ENCODE results near the gene B3GAT1. TPM values are rescaled to one million over a fixed set of nuclear protein-coding genes. Genes with fewer than 3 reads are reported as not detected.
"Not testable (repeated sequence)": the region's sequence is repeated elsewhere in the genome, so short reads cannot be mapped to it uniquely, and the experiment has no call there.

The B3GAT1 gene
- 4.8 TPM for polyA plus RNA-seq (ENCODE audit: insufficient read length)
- long read RNA-seq, donor 1 = 0 reads
- long read RNA-seq, donor 2 = 0 reads
- long read RNA-seq, donor 3 = 0 reads
- long read RNA-seq, donor 4 = 0 reads
- long read RNA-seq, donor 5 = 0 reads
- long read RNA-seq, donor 6 = 0 reads
- long read RNA-seq, donor 7, full-length matches to known transcripts = 2 of 2 reads
- long read RNA-seq, donor 7, partial matches to known transcripts = 0 of 2 reads
- long read RNA-seq, donor 7, other reads (novel, unspliced or antisense) = 0 of 2 reads
- long read RNA-seq, donor 8, full-length matches to known transcripts = 1 of 1 reads
- long read RNA-seq, donor 8, partial matches to known transcripts = 0 of 1 reads
- long read RNA-seq, donor 8, other reads (novel, unspliced or antisense) = 0 of 1 reads

- DNase-seq = peak; percentile 50
Observed at GRCh38 chr11:134412203-134413042, at the start of gene B3GAT1. Gene B3GAT1, minus strand, starts transcription at chr11:134412242. Its CDS starts 24,583 bp downstream, at chr11:134387659.

GRCh38 chr11:134461621-134462020, 49.6 kb upstream of the B3GAT1 start:
- no peak for DNase-seq

- DNase-seq = no peak
Observed at GRCh38 chr11:134460881-134461280, 48.8 kb upstream of the B3GAT1 start.

- no peak for DNase-seq
Observed at GRCh38 chr11:134460062-134460561, 48.1 kb upstream of the B3GAT1 start.

- DNase-seq = no peak
Observed at GRCh38 chr11:134459246-134460061, 47.4 kb upstream of the B3GAT1 start.

- DNase-seq = not testable (repeated sequence)
Observed at GRCh38 chr11:134457411-134458007, 45.5 kb upstream of the B3GAT1 start.

- no peak for DNase-seq
Observed at GRCh38 chr11:134455516-134455915, 43.5 kb upstream of the B3GAT1 start.

- DNase-seq = no peak
Observed at GRCh38 chr11:134454146-134454690, 42.2 kb upstream of the B3GAT1 start.

- DNase-seq = no peak
Observed at GRCh38 chr11:134453441-134453840, 41.4 kb upstream of the B3GAT1 start.

- no peak for DNase-seq
Observed at GRCh38 chr11:134452838-134453155, 40.8 kb upstream of the B3GAT1 start.

- no peak for DNase-seq
Observed at GRCh38 chr11:134452026-134452837, 40.2 kb upstream of the B3GAT1 start.

GRCh38 chr11:134450186-134450585, 38.1 kb upstream of the B3GAT1 start:
- DNase-seq = no peak

- no peak for DNase-seq
Observed at GRCh38 chr11:134449713-134450112, 37.7 kb upstream of the B3GAT1 start.

- no peak for DNase-seq
Observed at GRCh38 chr11:134449051-134449450, 37.0 kb upstream of the B3GAT1 start.

- DNase-seq = no peak
Observed at GRCh38 chr11:134447696-134448095, 35.7 kb upstream of the B3GAT1 start.

- no peak for DNase-seq
Observed at GRCh38 chr11:134445601-134446325, 33.7 kb upstream of the B3GAT1 start.

GRCh38 chr11:134444160-134445108, 32.4 kb upstream of the B3GAT1 start:
- DNase-seq = not testable (repeated sequence)

- no peak for DNase-seq
Observed at GRCh38 chr11:134443246-134443645, 31.2 kb upstream of the B3GAT1 start.

- DNase-seq = no peak
Observed at GRCh38 chr11:134442246-134442645, 30.2 kb upstream of the B3GAT1 start.

All from left kidney (tissue), 8 donors.